H1 (cell line): ENCODE results near the gene RHD. TPM values are rescaled to one million over a fixed set of nuclear protein-coding genes. Genes with fewer than 3 reads are reported as not detected.
"Not testable (repeated sequence)": the region's sequence is repeated elsewhere in the genome, so short reads cannot be mapped to it uniquely, and the experiment has no call there.

Source experiments
- CTCF ChIA-PET: fragments of 300-600 bp; sonication (Branson Sonifier 250); formaldehyde crosslinking; loops from one replicate; lab custom pipeline; 2021; ENCODE audit not compliant: partially characterized antibody; lab: Charles Lee
- POLR2A ChIA-PET: fragments of 300-600 bp; sonication (Branson Sonifier 250); formaldehyde crosslinking; loops from one replicate; lab custom pipeline; 2021; ENCODE audit warnings: inconsistent platforms; ENCODE audit not compliant: partially characterized antibody; lab: Charles Lee
- DNase-seq, 2 experiments: peaks; one replicate each; pipeline versions ENCODE4 v3.0.0 to v3.0.0-alpha.2; 2010 to 2022; ENCODE audit warnings: low spot score in 2 of 2, low read depth in 1 of 2, mixed read lengths in 1 of 2
- FAIRE-seq: peaks from 2 replicates; lab custom pipeline; 2011; peaks lifted over from hg19 to GRCh38; lab: Jason Lieb, UNC
- H2AFZ ChIP-seq: 2 replicates; pipeline ENCODE4 v1.8.1; 2012; ENCODE audit warnings: low read length, inconsistent platforms
- H2AK5ac ChIP-seq: 2 replicates; pipeline ENCODE4 v1.6.1; 2013; ENCODE audit warnings: low read depth, low read length
- H2BK120ac ChIP-seq: replicated peaks from 2 replicates; pipeline ENCODE3; 2013; ENCODE audit warnings: low read depth, low read length, inconsistent platforms
- H2BK12ac ChIP-seq: 2 replicates; pipeline ENCODE4 v1.6.1; 2013; ENCODE audit warnings: low read depth, low read length
- H2BK15ac ChIP-seq: 2 replicates; pipeline ENCODE4 v1.6.1; 2013; ENCODE audit warnings: low read length
- H2BK20ac ChIP-seq: 2 replicates; pipeline ENCODE4 v1.6.1; 2013; ENCODE audit warnings: low read length
- H2BK5ac ChIP-seq: 2 replicates; pipeline ENCODE4 v1.6.1; 2013; ENCODE audit warnings: low read depth, low read length
- H3K14ac ChIP-seq: 2 replicates; pipeline ENCODE4 v1.6.1; 2013; ENCODE audit warnings: inconsistent platforms; ENCODE audit not compliant: insufficient read length
- H3K18ac ChIP-seq: 2 replicates; pipeline ENCODE4 v1.6.1; 2013; ENCODE audit warnings: low read length; ENCODE audit errors: extremely low read depth
- H3K23ac ChIP-seq: 2 replicates; pipeline ENCODE4 v1.6.1; 2013; ENCODE audit warnings: inconsistent platforms; ENCODE audit not compliant: insufficient read length
- H3K23me2 ChIP-seq: 2 replicates; pipeline ENCODE4 v1.6.1; 2013; ENCODE audit warnings: low read depth, low read length
- H3K27ac ChIP-seq: 2 replicates; pipeline ENCODE4 v1.6.1; 2011; ENCODE audit warnings: low read depth, low read length, inconsistent platforms
- H3K27me3 ChIP-seq, 4 experiments: replicated peaks in 1 of 4; 1 replicate in 1 of 4; 2 replicates in 3 of 4; pipeline versions ENCODE4 v1.6.1 to v1.8.1; 2011 to 2013; ENCODE audit warnings: low read length in 3 of 4, mild to moderate bottlenecking in 3 of 4, inconsistent platforms in 2 of 4, mixed read lengths in 2 of 4, moderate library complexity in 1 of 4; ENCODE audit not compliant: control insufficient read depth in 3 of 4, insufficient read depth in 3 of 4; ENCODE audit errors: extremely low read depth in 1 of 4
- H3K36me3 ChIP-seq, 4 experiments: 2 replicates each; pipeline versions ENCODE4 v1.6.1 to v1.8.1; 2011 to 2013; ENCODE audit warnings: mild to moderate bottlenecking in 4 of 4, low read length in 3 of 4, moderate library complexity in 2 of 4, control low read depth in 1 of 4, inconsistent platforms in 1 of 4; ENCODE audit not compliant: insufficient read depth in 4 of 4, control insufficient read depth in 2 of 4
- H3K4ac ChIP-seq: replicated peaks from 2 replicates; pipeline ENCODE3; 2013; ENCODE audit warnings: low read length, low read depth, mixed read lengths, inconsistent platforms; ENCODE audit not compliant: insufficient read length
- H3K4me1 ChIP-seq, 4 experiments: replicated peaks in 1 of 4; 1 replicate in 1 of 4; 2 replicates in 3 of 4; pipeline versions ENCODE4 v1.6.1 to v1.8.1; 2011 to 2013; ENCODE audit warnings: low read length in 3 of 4, inconsistent platforms in 2 of 4, mixed read lengths in 1 of 4; ENCODE audit not compliant: insufficient read depth in 4 of 4, control insufficient read depth in 3 of 4
- H3K4me2 ChIP-seq, 2 experiments: 2 replicates each; pipeline versions ENCODE4 v1.6.1 to v1.8.1; 2011 to 2013; ENCODE audit warnings: low read depth in 2 of 2, low read length in 2 of 2, control low read depth in 1 of 2, inconsistent platforms in 1 of 2, mild to moderate bottlenecking in 1 of 2; ENCODE audit not compliant: insufficient read depth in 1 of 2
- H3K4me3 ChIP-seq, 4 experiments: fragments of 200-600, 300-600 bp in 1 of 4; sonication (generic), shearing (Covaris generic), sonication (Bioruptor Twin) in 1 of 4; 2 replicates each; pipeline versions ENCODE4 v1.5.1 to v1.8.1; 2011 to 2016; ENCODE audit warnings: low read length in 4 of 4, low read depth in 3 of 4, control low read depth in 2 of 4, inconsistent platforms in 2 of 4, mild to moderate bottlenecking in 2 of 4, mixed read lengths in 1 of 4, moderate library complexity in 1 of 4; ENCODE audit not compliant: insufficient read depth in 2 of 4; ENCODE audit errors: extremely low read depth in 1 of 4
- H3K56ac ChIP-seq: replicated peaks from 2 replicates; pipeline ENCODE3; 2013; ENCODE audit warnings: low read depth, mild to moderate bottlenecking, mixed read lengths, low read length, inconsistent platforms; ENCODE audit not compliant: insufficient read length
- H3K79me1 ChIP-seq: 2 replicates; pipeline ENCODE4 v1.6.1; 2013; ENCODE audit warnings: low read depth, low read length, control low read depth
- H3K79me2 ChIP-seq, 2 experiments: 2 replicates each; pipeline versions ENCODE4 v1.6.1 to v1.8.1; 2012 to 2013; ENCODE audit warnings: low read length in 2 of 2, mild to moderate bottlenecking in 2 of 2, inconsistent platforms in 1 of 2; ENCODE audit not compliant: insufficient read depth in 2 of 2, control insufficient read depth in 1 of 2
- H3K9ac ChIP-seq, 4 experiments: replicated peaks in 1 of 4; 1 replicate in 1 of 4; 2 replicates in 3 of 4; pipeline versions ENCODE4 v1.6.1 to v1.8.1; 2011 to 2013; ENCODE audit warnings: low read depth in 3 of 4, low read length in 3 of 4, control low read depth in 2 of 4, mild to moderate bottlenecking in 2 of 4, moderate library complexity in 2 of 4, inconsistent platforms in 1 of 4; ENCODE audit errors: extremely low read depth in 1 of 4
- H3K9me3 ChIP-seq, 2 experiments: 2 replicates each; pipeline versions ENCODE4 v1.6.1 to v1.8.1; 2012 to 2013; ENCODE audit warnings: mild to moderate bottlenecking in 2 of 2, moderate library complexity in 2 of 2, control low read depth in 1 of 2, inconsistent platforms in 1 of 2, low read depth in 1 of 2, low read length in 1 of 2, mixed read lengths in 1 of 2; ENCODE audit not compliant: insufficient read depth in 2 of 2
- H4K20me1 ChIP-seq, 2 experiments: replicated peaks in 1 of 2; 2 replicates each; pipeline versions ENCODE3 to v1.8.1; 2011 to 2013; ENCODE audit warnings: inconsistent platforms in 2 of 2, low read length in 2 of 2, mild to moderate bottlenecking in 1 of 2; ENCODE audit not compliant: insufficient read depth in 2 of 2, control insufficient read depth in 1 of 2
- H4K5ac ChIP-seq: 2 replicates; pipeline ENCODE4 v1.6.1; 2013; ENCODE audit warnings: low read length, low read depth, mixed read lengths, inconsistent platforms; ENCODE audit not compliant: insufficient read length
- H4K8ac ChIP-seq: 2 replicates; pipeline ENCODE4 v1.8.0; 2013; ENCODE audit warnings: mild to moderate bottlenecking, moderate library complexity, low read length, inconsistent platforms; ENCODE audit not compliant: insufficient read depth; ENCODE audit errors: extremely low read depth
- H4K91ac ChIP-seq: replicated peaks from 2 replicates; pipeline ENCODE3; 2013; ENCODE audit warnings: low read length, mixed read lengths, inconsistent platforms; ENCODE audit not compliant: insufficient read length
- CTCF ChIP-seq, 3 experiments: IDR thresholded peaks; 1 replicate in 2 of 3; 2 replicates in 1 of 3; pipeline versions ENCODE4 v1.5.1 to v1.6.1; 2011; ENCODE audit warnings: low read length in 3 of 3, mild to moderate bottlenecking in 3 of 3, inconsistent platforms in 2 of 3, low read depth in 1 of 3, moderate library complexity in 1 of 3; ENCODE audit not compliant: insufficient read depth in 1 of 3; ENCODE audit errors: control extremely low read depth in 1 of 3
- RAD21 ChIP-seq, 2 experiments: IDR thresholded peaks in 1 of 2; conservative IDR thresholded peaks in 1 of 2; 2 replicates each; pipeline ENCODE4 v1.6.1; 2011; ENCODE audit warnings: low read depth in 2 of 2, low read length in 2 of 2, improper control_type of control experiment in 1 of 2, inconsistent platforms in 1 of 2, mild to moderate bottlenecking in 1 of 2, moderate library complexity in 1 of 2
- WGBS, 2 experiments: shearing (Covaris generic) in 1 of 2; methylation state at CpG; one replicate each; pipeline versions ENCODE4 v1.1.6 to v1.1.7; 2013 to 2015; ENCODE audit warnings: low lambda C conversion rate in 2 of 2, mixed read lengths in 2 of 2, inconsistent platforms in 1 of 2, low coverage in 1 of 2, missing lambda C conversion rate in 1 of 2; ENCODE audit not compliant: insufficient replicate concordance in 2 of 2, insufficient coverage in 1 of 2, insufficient read length in 1 of 2; ENCODE audit errors: extremely low coverage in 1 of 2, missing lambda C conversion rate in 1 of 2; 5-methylcytosine and 5-hydroxymethylcytosine counted together
- polyA plus RNA-seq, 7 experiments: library from polyadenylated mRNA; depleted of rRNA in 3 of 7; stranded (reverse) in 5 of 7; unstranded in 2 of 7; fragments of >200 nt in 5 of 7; fragments of 200-250 nt in 2 of 7; gene quantifications; 1 replicate in 5 of 7; 2 replicates in 1 of 7; 4 replicates in 1 of 7; pipeline versions ENCODE4 v1.2.1 to v1.2.3, GENCODE V29; 2011 to 2013; ENCODE audit warnings: missing spikeins in 2 of 7, mixed read lengths in 2 of 7
- total RNA-seq: library from RNA; stranded (reverse); fragmentation: NEBNext Ultra II Directional; extraction: Animal tissue kit (Norgen Biotek cat#: 25700); gene quantifications from 2 replicates; pipeline ENCODE4 v1.2.1, GENCODE V29; 2021

RHD gene
- total and polyA plus RNA-seq, 2 of the 8 experiments (the other 6 are each of a cell fraction or from before 2014, with no cell fraction given) = 0.21 TPM; not detected in 1

GRCh38 chr1:25290043-25290442 lies 17.7 kb downstream of the RHD start:
- H3K9me3 ChIP-seq, H3K4me2 ChIP-seq, H3K27me3 ChIP-seq, H3K79me2 ChIP-seq, H3K4me3 ChIP-seq, H3K4me1 ChIP-seq, H2BK120ac ChIP-seq, H2AFZ ChIP-seq, H4K5ac ChIP-seq, H4K8ac ChIP-seq, H3K56ac ChIP-seq, POLR2A ChIA-PET, H4K20me1 ChIP-seq, H3K4ac ChIP-seq, H3K18ac ChIP-seq, H3K36me3 ChIP-seq, H2BK5ac ChIP-seq, DNase-seq, H4K91ac ChIP-seq, H3K14ac ChIP-seq, H3K27ac ChIP-seq, H3K79me1 ChIP-seq, H2AK5ac ChIP-seq, H3K23me2 ChIP-seq, H2BK12ac ChIP-seq, H3K23ac ChIP-seq, CTCF ChIA-PET, H2BK20ac ChIP-seq, H2BK15ac ChIP-seq, H3K9ac ChIP-seq: not testable (repeated sequence)
- WGBS, 2 experiments = 7% methylated on average over 5 of the region's 6 CpGs; no CpG with 5 or more reads in 1 of the 2 experiments
- FAIRE-seq = peak; percentile 96
- peak; percentile 38 to 40; a peak in 3 of 4 replicates for TF ChIP-seq RAD21 (IDR thresholded peaks at IDR 0.05 in 1 of 2, conservative IDR thresholded peaks at IDR 0.05 in 1 of 2; ENCODE audit: low read depth in 2 of 2, low read length in 2 of 2)
- peak; percentile 18 to 27 (median 27) for TF ChIP-seq CTCF (IDR thresholded peaks at IDR 0.05; ENCODE audit: control extremely low read depth in 1 of 3, insufficient read depth in 1 of 3, low read depth in 1 of 3, low read length in 3 of 3)
